Gastrocnemius medialis (tissue), 4 donors: ENCODE data around the gene HIVEP2. TPM values are rescaled to one million over a fixed set of nuclear protein-coding genes. Genes with fewer than 3 reads are reported as not detected.

Experiments used
- ATAC-seq, 2 donors: fragments of 150-250 bp; one replicate each; pipeline ENCODE4 v1.9.1; 2016
- DNase-seq, 2 donors: peaks; one replicate each; pipeline ENCODE4 v3.0.0-alpha.2; 2019
- H3K27ac ChIP-seq, 4 donors: fragments of 200-600 bp; sonication (generic); 1 replicate in 1 of 4; 2 replicates in 3 of 4; pipeline ENCODE4 v1.5.1; 2016 to 2018; ENCODE audit warnings: mild to moderate bottlenecking in 2 of 4, moderate library complexity in 1 of 4
- H3K27me3 ChIP-seq, 3 donors: fragments of 200-600 bp; sonication (generic) in 2 of 3; 1 replicate in 1 of 3; 2 replicates in 2 of 3; pipeline versions ENCODE4 v1.5.1 to v1.6.0; 2016 to 2019; ENCODE audit warnings: mild to moderate bottlenecking in 1 of 3, moderate library complexity in 1 of 3
- H3K36me3 ChIP-seq, 2 donors: fragments of 200-600 bp; sonication (generic) in 1 of 2; one replicate each; pipeline ENCODE4 v1.5.1; 2017 to 2018
- H3K4me1 ChIP-seq, 2 donors: fragments of 200-600 bp; sonication (generic) in 1 of 2; one replicate each; pipeline ENCODE4 v1.5.1; 2016 to 2017; ENCODE audit warnings: mild to moderate bottlenecking in 2 of 2
- H3K4me3 ChIP-seq, 4 donors: fragments of 200-600 bp; sonication (generic) in 3 of 4; 1 replicate in 1 of 4; 2 replicates in 3 of 4; pipeline ENCODE4 v1.5.1; 2016 to 2019; ENCODE audit warnings: mild to moderate bottlenecking in 2 of 4
- H3K9me3 ChIP-seq, 3 donors: fragments of 200-600 bp; sonication (generic) in 2 of 3; 1 replicate in 1 of 3; 2 replicates in 2 of 3; pipeline ENCODE4 v1.5.1; 2016 to 2019
- POLR2A ChIP-seq, 2 donors: fragments of 450-650 bp; IDR thresholded peaks; one replicate each; pipeline ENCODE4 v1.6.1; 2017; ENCODE audit warnings: antibody characterized with exemption in 2 of 2, mild to moderate bottlenecking in 2 of 2, moderate library complexity in 2 of 2
- in situ Hi-C, 4 donors: fragments of 200-750 bp; cut with MboI; loops; one replicate each; pipeline versions ENCODE4 v1.15.0 to v1.8.0; 2017; ENCODE audit warnings: low sequenced_read_pairs in 4 of 4
- intact Hi-C: fragments of 100-400 bp; cut with DNase I; formaldehyde crosslinking; loops from one replicate; pipeline ENCODE4 v1.15.1; 2023; ENCODE audit warnings: low total_unique reads
- total RNA-seq, 4 donors: library from RNA; depleted of rRNA; stranded (reverse); fragments of >200 nt; gene quantifications; one replicate each; pipeline versions ENCODE4 v1.1.0 to v1.2.3, GENCODE V29; 2016
- TF ChIP-seq, protein P1 (sequence below), 5 experiments: fragments of 450-650 bp in 3 of 5; fragments of 200-600 bp in 2 of 5; sonication (generic) in 2 of 5; IDR thresholded peaks in 4 of 5; conservative IDR thresholded peaks in 1 of 5; 1 replicate in 4 of 5; 2 replicates in 1 of 5; pipeline ENCODE4 v1.5.1; 2016 to 2019; ENCODE audit warnings: antibody characterized with exemption in 5 of 5, mild to moderate bottlenecking in 3 of 5, moderate library complexity in 3 of 5

HIVEP2 gene
- total RNA-seq, 4 donors from 2014 or later: 15.9 to 29.4 (median 25.3) TPM

- Histone ChIP-seq H3K27me3 (no peaks in the 10 kb centered on the region), H3K4me1 (peaks cover 4 to 20% of the 10 kb centered on the region in 2 donors), H3K9me3 (no peaks in the 10 kb centered on the region), H3K27ac (no peak overlapping the region), H3K4me3 (no peak overlapping the region), H3K36me3 (no peaks in the 10 kb centered on the region)
- TF ChIP-seq, protein P1, sequence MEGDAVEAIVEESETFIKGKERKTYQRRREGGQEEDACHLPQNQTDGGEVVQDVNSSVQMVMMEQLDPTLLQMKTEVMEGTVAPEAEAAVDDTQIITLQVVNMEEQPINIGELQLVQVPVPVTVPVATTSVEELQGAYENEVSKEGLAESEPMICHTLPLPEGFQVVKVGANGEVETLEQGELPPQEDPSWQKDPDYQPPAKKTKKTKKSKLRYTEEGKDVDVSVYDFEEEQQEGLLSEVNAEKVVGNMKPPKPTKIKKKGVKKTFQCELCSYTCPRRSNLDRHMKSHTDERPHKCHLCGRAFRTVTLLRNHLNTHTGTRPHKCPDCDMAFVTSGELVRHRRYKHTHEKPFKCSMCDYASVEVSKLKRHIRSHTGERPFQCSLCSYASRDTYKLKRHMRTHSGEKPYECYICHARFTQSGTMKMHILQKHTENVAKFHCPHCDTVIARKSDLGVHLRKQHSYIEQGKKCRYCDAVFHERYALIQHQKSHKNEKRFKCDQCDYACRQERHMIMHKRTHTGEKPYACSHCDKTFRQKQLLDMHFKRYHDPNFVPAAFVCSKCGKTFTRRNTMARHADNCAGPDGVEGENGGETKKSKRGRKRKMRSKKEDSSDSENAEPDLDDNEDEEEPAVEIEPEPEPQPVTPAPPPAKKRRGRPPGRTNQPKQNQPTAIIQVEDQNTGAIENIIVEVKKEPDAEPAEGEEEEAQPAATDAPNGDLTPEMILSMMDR (IDR thresholded peaks at IDR 0.05 in 4 of 5, conservative IDR thresholded peaks at IDR 0.05 in 1 of 5): no peak
- TF ChIP-seq POLR2A (IDR thresholded peaks at IDR 0.05): no peak
- intact Hi-C loops (no loop called here), in situ Hi-C loops (no loop called here)
- no peak for ATAC-seq
- no peak for DNase-seq
Measured at GRCh38 chr6:142811923-142812322, 133.1 kb downstream of the HIVEP2 start.

- Histone ChIP-seq H3K27ac (no peak overlapping the region), H3K36me3 (no peaks in the 10 kb centered on the region), H3K27me3 (no peaks in the 10 kb centered on the region), H3K4me3 (no peak overlapping the region), H3K4me1 (peaks cover 8 to 22% of the 10 kb centered on the region in 2 donors), H3K9me3 (no peaks in the 10 kb centered on the region)
- intact Hi-C loops: no loop called here
- ATAC-seq (no peak), DNase-seq (no peak)
- no peak for TF ChIP-seq POLR2A (IDR thresholded peaks at IDR 0.05)
- TF ChIP-seq, protein P1 (IDR thresholded peaks at IDR 0.05 in 4 of 5, conservative IDR thresholded peaks at IDR 0.05 in 1 of 5): no peak
- in situ Hi-C loops: no loop called here
Measured at GRCh38 chr6:142810952-142811514, 133.9 kb downstream of the HIVEP2 start.

- Histone ChIP-seq H3K4me1 (peaks cover 19 to 29% of the 10 kb centered on the region in 2 donors), H3K27me3 (no peaks in the 10 kb centered on the region), H3K36me3 (no peaks in the 10 kb centered on the region), H3K4me3 (no peak overlapping the region), H3K9me3 (no peaks in the 10 kb centered on the region), H3K27ac (no peak overlapping the region)
- TF ChIP-seq, protein P1 (IDR thresholded peaks at IDR 0.05 in 4 of 5, conservative IDR thresholded peaks at IDR 0.05 in 1 of 5): no peak
- no peak for TF ChIP-seq POLR2A (IDR thresholded peaks at IDR 0.05)
- DNase-seq (no peak), ATAC-seq (no peak)
- intact Hi-C loops: no loop called here
- in situ Hi-C loops: no loop called here
Measured at GRCh38 chr6:142809947-142810346, 135.0 kb downstream of the HIVEP2 start.

DNA sequence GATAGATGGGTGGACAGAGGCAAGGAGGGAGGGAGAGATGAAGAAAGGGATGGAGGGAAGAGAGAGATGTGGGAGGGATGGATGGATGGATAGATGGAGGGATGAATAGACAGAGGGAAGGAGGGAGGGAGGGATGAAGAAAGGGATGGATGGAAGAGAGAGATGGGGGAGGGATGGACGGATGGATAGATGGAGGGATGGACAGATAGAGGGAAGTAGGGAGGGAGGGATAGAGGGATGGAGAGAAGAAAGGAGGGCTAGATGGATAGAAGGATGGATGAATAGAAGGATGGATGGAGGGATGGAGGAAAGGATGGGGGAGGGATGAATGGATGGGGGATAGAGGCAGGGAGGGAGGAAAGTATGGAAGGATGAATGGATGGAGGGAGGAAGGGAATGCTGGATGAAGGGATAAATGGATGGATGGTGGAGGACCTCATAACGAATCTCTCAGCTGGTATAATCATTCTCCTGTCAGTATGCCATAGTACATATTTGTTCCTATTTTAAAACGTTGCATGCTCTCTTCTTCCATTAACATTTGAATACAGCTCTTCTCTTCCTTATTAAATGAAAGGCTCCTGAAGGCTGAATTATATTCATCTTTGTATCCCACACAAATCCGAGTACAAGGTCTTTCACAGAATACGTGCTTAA is 136.4 kb downstream of the HIVEP2 start:
- ATAC-seq: no peak
- intact Hi-C loops: no loop called here
- H3K9me3 ChIP-seq: no peaks in the 10 kb centered on the region

More for the DNA sequence above, 136.4 kb downstream of the HIVEP2 start:
- no peaks in the 10 kb centered on the region for H3K27me3 ChIP-seq
- DNase-seq: no peak
- peaks cover 25 to 42% of the 10 kb centered on the region in 2 donors for H3K4me1 ChIP-seq
- in situ Hi-C loops: no loop called here
- no peak overlapping the region for H3K27ac ChIP-seq
- TF ChIP-seq, protein P1 (IDR thresholded peaks at IDR 0.05 in 4 of 5, conservative IDR thresholded peaks at IDR 0.05 in 1 of 5): no peak
- TF ChIP-seq POLR2A (IDR thresholded peaks at IDR 0.05): no peak
- no peak overlapping the region for H3K4me3 ChIP-seq
- H3K36me3 ChIP-seq: no peaks in the 10 kb centered on the region
